ENCODE results near the gene UPK1B. TPM values are rescaled to one million over a fixed set of nuclear protein-coding genes. Genes with fewer than 3 reads are reported as not detected.

The UPK1B gene
- total RNA-seq, 1 donor from 2014 or later = not detected

- Mint-ChIP-seq H3K9me3 (peaks cover 6% of the 10 kb centered on the region), H3K4me1 (no peaks in the 10 kb centered on the region), H3K27me3 (ENCODE audit: insufficient read depth, low read depth) (no peaks in the 10 kb centered on the region), H3K27ac (no peak overlapping the region), H3K36me3 (no peaks in the 10 kb centered on the region), H3K4me3 (no peak overlapping the region)
- Histone ChIP-seq H3K9ac (no peak overlapping the region), H3K27ac (no peak overlapping the region), H3K36me3 (no peaks in the 10 kb centered on the region), H3K4me3 (no peak overlapping the region), H4K20me1 (ENCODE audit: low read depth) (no peaks in the 10 kb centered on the region), H3K4me2 (no peak overlapping the region), H3K79me2 (ENCODE audit: low read depth) (no peaks in the 10 kb centered on the region), H3K4me1 (no peaks in the 10 kb centered on the region), H3F3A (ENCODE audit: low read depth) (no peaks in the 10 kb centered on the region), H3K9me3 (ENCODE audit: low read depth) (no peaks in the 10 kb centered on the region), H2AFZ (replicated peaks) (no peak overlapping the region), H3K27me3 (no peaks in the 10 kb centered on the region)
- TF ChIP-seq CTCF (IDR thresholded peaks at IDR 0.05) (no peak), EZH2 (IDR thresholded peaks at IDR 0.05) (no peak), EZH2phosphoT487 (IDR thresholded peaks at IDR 0.05) (no peak)
- DNase-seq (ENCODE audit: low spot score) = no peak
Measured at GRCh38 chr3:119140466-119140865, 32.9 kb upstream of the UPK1B start.

DNA sequence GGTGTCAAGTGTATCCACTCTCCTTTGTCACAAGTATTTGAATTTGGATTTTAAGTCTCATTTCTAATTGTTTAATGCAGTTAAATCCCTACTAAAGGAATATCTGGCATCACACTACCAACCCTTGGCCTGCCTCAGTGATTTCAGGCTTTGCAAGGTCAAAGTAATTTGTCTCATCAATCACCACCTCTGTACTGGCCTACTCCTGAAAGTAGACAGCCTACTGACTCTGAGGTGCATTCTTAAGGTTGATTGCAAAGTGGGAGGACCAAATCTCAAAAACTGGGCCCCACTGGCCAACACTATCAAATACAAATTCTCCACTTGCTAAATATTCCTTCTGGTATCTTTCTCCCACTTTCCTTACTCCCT lies 28.3 kb upstream of the UPK1B start:
- no peaks in the 10 kb centered on the region for H4K20me1 ChIP-seq (ENCODE audit: low read depth)
- no peak overlapping the region for H3K4me2 ChIP-seq
- TF ChIP-seq EZH2 (IDR thresholded peaks at IDR 0.05) (no peak), EZH2phosphoT487 (IDR thresholded peaks at IDR 0.05) (no peak), CTCF (IDR thresholded peaks at IDR 0.05) (no peak)
- Mint-ChIP-seq H3K27ac (no peak overlapping the region), H3K4me3 (no peak overlapping the region), H3K9me3 (peaks cover 3% of the 10 kb centered on the region), H3K4me1 (no peaks in the 10 kb centered on the region), H3K27me3 (ENCODE audit: insufficient read depth, low read depth) (peaks cover 4% of the 10 kb centered on the region), H3K36me3 (no peaks in the 10 kb centered on the region)
- no peak overlapping the region for H3K4me3 ChIP-seq
- H3K9me3 ChIP-seq (ENCODE audit: low read depth) = no peaks in the 10 kb centered on the region
- no peak for DNase-seq (ENCODE audit: low spot score)
- no peaks in the 10 kb centered on the region for H3K27me3 ChIP-seq
- H2AFZ ChIP-seq (replicated peaks) = peak overlapping the region; percentile 96
- H3K4me1 ChIP-seq = no peaks in the 10 kb centered on the region
- H3K27ac ChIP-seq = no peak overlapping the region
- H3F3A ChIP-seq (ENCODE audit: low read depth) = no peaks in the 10 kb centered on the region
- H3K79me2 ChIP-seq (ENCODE audit: low read depth) = no peaks in the 10 kb centered on the region
- no peaks in the 10 kb centered on the region for H3K36me3 ChIP-seq
- H3K9ac ChIP-seq = no peak overlapping the region

DNA sequence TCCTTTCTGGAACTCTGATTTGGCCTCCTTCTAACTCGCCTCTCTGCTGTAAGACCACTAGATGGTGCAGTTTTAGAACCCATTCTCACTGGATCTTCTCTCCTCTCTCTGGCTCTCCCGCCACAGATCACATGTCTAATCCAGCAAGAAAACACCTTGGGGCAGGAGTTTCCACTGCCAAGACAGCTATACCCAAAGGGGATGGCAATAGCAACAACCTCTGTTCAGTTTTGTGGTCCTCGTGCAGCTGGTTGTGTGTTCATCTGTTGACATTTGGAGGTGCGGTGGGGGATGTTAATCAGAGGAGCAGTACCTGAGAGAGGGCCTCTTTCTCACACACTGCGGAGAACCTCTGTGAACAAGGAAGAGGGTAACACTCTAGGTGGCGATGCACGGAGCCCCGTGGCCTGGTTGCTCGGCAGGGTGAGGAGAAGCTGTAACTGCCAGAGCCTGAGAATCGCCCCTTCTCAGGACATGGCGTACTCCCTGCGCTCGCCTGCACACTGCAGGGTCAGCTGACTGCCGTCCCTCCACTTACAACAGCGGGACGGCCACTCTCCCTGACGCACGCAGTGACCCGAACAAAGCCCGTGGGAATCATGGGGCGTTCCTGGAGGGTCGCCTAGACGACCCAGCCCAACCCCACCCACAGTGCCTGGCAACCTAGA lies 27.8 kb upstream of the UPK1B start, which contains the start of gene TEX55:
Gene TEX55 (plus strand): TSS at position 666 of the 668 bp plus-strand sequence. CDS start 25 bp downstream, outside the sequence.
- Mint-ChIP-seq H3K4me3 (no peak within 1 kb of the TSS), H3K27ac (peak within 1 kb of the TSS; percentile 83), H3K9me3 (peaks cover 3% of the 10 kb centered on the region), H3K36me3 (no peaks in the 10 kb centered on the region), H3K4me1 (no peaks in the 10 kb centered on the region), H3K27me3 (ENCODE audit: insufficient read depth, low read depth) (peaks cover 4% of the 10 kb centered on the region)
- no peak within 1 kb of the TSS for H3K27ac ChIP-seq
- no peaks in the 10 kb centered on the region for H4K20me1 ChIP-seq (ENCODE audit: low read depth)
- no peaks in the 10 kb centered on the region for H3K9me3 ChIP-seq (ENCODE audit: low read depth)
- H3K9ac ChIP-seq = no peak within 1 kb of the TSS
- no peaks in the 10 kb centered on the region for H3F3A ChIP-seq (ENCODE audit: low read depth)
- no peak within 1 kb of the TSS for H3K4me3 ChIP-seq
- H3K4me2 ChIP-seq = no peak within 1 kb of the TSS
- TF ChIP-seq EZH2 (IDR thresholded peaks at IDR 0.05) (no peak), CTCF (IDR thresholded peaks at IDR 0.05) (peak; percentile 63)
- H3K4me1 ChIP-seq = no peaks in the 10 kb centered on the region
- no peaks in the 10 kb centered on the region for H3K27me3 ChIP-seq
- H3K79me2 ChIP-seq (ENCODE audit: low read depth) = no peaks in the 10 kb centered on the region
- no peaks in the 10 kb centered on the region for H3K36me3 ChIP-seq
- DNase-seq (ENCODE audit: low spot score) = peak; percentile 62
- H2AFZ ChIP-seq (replicated peaks) = peak within 1 kb of the TSS; percentile 96
